ENCODE results near the gene MYL10.

MYL10 gene

GRCh38 chr7:101629171-101629570 is at the start of gene MYL10:
TSS of gene MYL10 (minus strand) at chr7:101629296. CDS start at chr7:101629118, 178 bp downstream.
- peak in 1 of 2 experiments; percentile 25 for DNase-seq

GRCh38 chr7:101678658-101679057 is 49.6 kb upstream of the MYL10 start:
- DNase-seq: no peak

GRCh38 chr7:101677797-101678479 is 48.8 kb upstream of the MYL10 start:
- DNase-seq: no peak

- no peak for DNase-seq
Observed at GRCh38 chr7:101677391-101677790, 48.3 kb upstream of the MYL10 start.

- DNase-seq: peak; percentile 53 to 55
Observed at GRCh38 chr7:101676956-101677355, 47.9 kb upstream of the MYL10 start.

- no peak for DNase-seq
Observed at GRCh38 chr7:101676062-101676598, 47.0 kb upstream of the MYL10 start.

GRCh38 chr7:101674439-101674838 is 45.3 kb upstream of the MYL10 start:
- no peak for DNase-seq

GRCh38 chr7:101673951-101674350 is 44.9 kb upstream of the MYL10 start:
- no peak for DNase-seq

- DNase-seq: no peak
Observed at GRCh38 chr7:101673315-101673714, 44.2 kb upstream of the MYL10 start.

GRCh38 chr7:101671371-101672356 is 42.6 kb upstream of the MYL10 start:
- DNase-seq: no peak

GRCh38 chr7:101669307-101669706 is 40.2 kb upstream of the MYL10 start:
- no peak for DNase-seq

- no peak for DNase-seq
Observed at GRCh38 chr7:101668726-101669125, 39.6 kb upstream of the MYL10 start.

GRCh38 chr7:101667920-101668319 is 38.8 kb upstream of the MYL10 start:
- DNase-seq: no peak

GRCh38 chr7:101667399-101667798 is 38.3 kb upstream of the MYL10 start:
- no peak for DNase-seq

GRCh38 chr7:101666741-101667140 is 37.6 kb upstream of the MYL10 start:
- no peak for DNase-seq

GRCh38 chr7:101666293-101666692 is 37.2 kb upstream of the MYL10 start:
- no peak for DNase-seq

- no peak for DNase-seq
Observed at GRCh38 chr7:101664893-101665471, 35.9 kb upstream of the MYL10 start.

- DNase-seq: no peak
Observed at GRCh38 chr7:101664436-101664835, 35.3 kb upstream of the MYL10 start.

- no peak for DNase-seq
Observed at GRCh38 chr7:101663747-101664146, 34.7 kb upstream of the MYL10 start.

- DNase-seq: no peak
Observed at GRCh38 chr7:101662447-101662998, 33.4 kb upstream of the MYL10 start.

GRCh38 chr7:101659706-101660105 is 30.6 kb upstream of the MYL10 start:
- DNase-seq: no peak

- DNase-seq: no peak
Observed at GRCh38 chr7:101657171-101657570, 28.1 kb upstream of the MYL10 start.

GRCh38 chr7:101651112-101651511 is 22.0 kb upstream of the MYL10 start:
- DNase-seq: no peak

Data from NCI-H526 (cell line).